HepG2 (cell line): Measurements from ENCODE around the gene RASSF4. TPM values are rescaled to one million over a fixed set of nuclear protein-coding genes. Genes with fewer than 3 reads are reported as not detected.
A peak's percentile ranks its signal among the peaks of the same experiment; 100 is the strongest.

Experiments used
- BRCA1 ChIP-seq: sonication (generic); formaldehyde crosslinking; IDR thresholded peaks from 2 replicates; pipeline ENCODE4 v1.4.0; 2020; ENCODE audit warnings: missing genetic modification reagents
- CEBPG ChIP-seq: IDR thresholded peaks from 2 replicates; pipeline ENCODE4 v1.6.1; 2016
- EHMT2 ChIP-seq: fragments of 200-600 bp; sonication (generic); IDR thresholded peaks from 2 replicates; pipeline ENCODE4 v1.7.0; 2017; ENCODE audit warnings: antibody characterized with exemption, low read depth, low read length, borderline replicate concordance
- MAZ ChIP-seq, 2 experiments: sonication (generic) in 1 of 2; formaldehyde crosslinking in 1 of 2; IDR thresholded peaks; 2 replicates each; pipeline versions ENCODE4 v1.5.0 to v1.6.1; 2012 to 2020; ENCODE audit warnings: low read depth in 2 of 2, mild to moderate bottlenecking in 2 of 2, borderline replicate concordance in 1 of 2, improper control_type of control experiment in 1 of 2, low read length in 1 of 2, missing genetic modification reagents in 1 of 2, moderate library complexity in 1 of 2
- SETDB1 ChIP-seq: sonication (generic); formaldehyde crosslinking; IDR thresholded peaks from 2 replicates; pipeline ENCODE4 v1.5.1; 2020; ENCODE audit warnings: missing genetic modification reagents, mild to moderate bottlenecking, borderline replicate concordance
- SNAPC5 ChIP-seq: sonication (generic); formaldehyde crosslinking; IDR thresholded peaks from 2 replicates; pipeline ENCODE4 v1.8.1; 2023; ENCODE audit warnings: mild to moderate bottlenecking, missing genetic modification reagents, borderline replicate concordance
- TARDBP ChIP-seq: sonication (generic); formaldehyde crosslinking; IDR thresholded peaks from 2 replicates; pipeline ENCODE4 v1.8.0; 2022; ENCODE audit warnings: mild to moderate bottlenecking, missing genetic modification reagents
- TEAD2 ChIP-seq: sonication (generic); formaldehyde crosslinking; IDR thresholded peaks from 2 replicates; pipeline ENCODE4 v1.9.0; 2021; ENCODE audit warnings: missing genetic modification reagents
- ZMAT3 ChIP-seq: sonication (generic); formaldehyde crosslinking; conservative IDR thresholded peaks from 2 replicates; pipeline ENCODE4 v1.7.0; 2021; ENCODE audit warnings: missing genetic modification reagents
- ZNF12 ChIP-seq: sonication (generic); formaldehyde crosslinking; IDR thresholded peaks from 2 replicates; pipeline ENCODE4 v1.5.0; 2020; ENCODE audit warnings: missing genetic modification reagents
- ZNF124 ChIP-seq: sonication (generic); formaldehyde crosslinking; IDR thresholded peaks from 2 replicates; pipeline ENCODE4 v1.4.0; 2020; ENCODE audit warnings: missing genetic modification reagents
- ZNF33A ChIP-seq: sonication (generic); formaldehyde crosslinking; IDR thresholded peaks from 2 replicates; pipeline ENCODE4 v1.5.1; 2020; ENCODE audit warnings: missing genetic modification reagents, mild to moderate bottlenecking, moderate library complexity, borderline replicate concordance
- ZNF44 ChIP-seq: sonication (generic); formaldehyde crosslinking; IDR thresholded peaks from 2 replicates; pipeline ENCODE4 v1.5.1; 2020; ENCODE audit warnings: mild to moderate bottlenecking, missing genetic modification reagents
- ZNF530 ChIP-seq: sonication (generic); formaldehyde crosslinking; IDR thresholded peaks from 2 replicates; pipeline ENCODE4 v1.5.0; 2020; ENCODE audit warnings: low read depth, mild to moderate bottlenecking, missing genetic modification reagents
- ZNF557 ChIP-seq: sonication (generic); formaldehyde crosslinking; IDR thresholded peaks from 2 replicates; pipeline ENCODE4 v1.4.0; 2020; ENCODE audit warnings: missing genetic modification reagents
- ZNF558 ChIP-seq: sonication (generic); formaldehyde crosslinking; IDR thresholded peaks from 2 replicates; pipeline ENCODE4 v1.9.0; 2022; ENCODE audit warnings: mild to moderate bottlenecking, missing genetic modification reagents, borderline replicate concordance
- ZNF580 ChIP-seq: IDR thresholded peaks from 2 replicates; pipeline ENCODE4 v1.6.1; 2016; ENCODE audit warnings: low read depth, borderline replicate concordance
- ZNF605 ChIP-seq: sonication (generic); formaldehyde crosslinking; IDR thresholded peaks from 2 replicates; pipeline ENCODE4 v1.8.0; 2022; ENCODE audit warnings: mild to moderate bottlenecking, missing genetic modification reagents
- ZNF639 ChIP-seq: conservative IDR thresholded peaks from 2 replicates; pipeline ENCODE4 v1.6.1; 2018; ENCODE audit warnings: missing genetic modification reagents
- ZNF687 ChIP-seq: sonication (generic); formaldehyde crosslinking; IDR thresholded peaks from 2 replicates; pipeline ENCODE4 v1.5.1; 2020; ENCODE audit warnings: mild to moderate bottlenecking, missing genetic modification reagents, moderate library complexity
- ZNF709 ChIP-seq: sonication (generic); formaldehyde crosslinking; IDR thresholded peaks from 2 replicates; pipeline ENCODE4 v1.5.0; 2020; ENCODE audit warnings: mild to moderate bottlenecking, missing genetic modification reagents
- polyA plus RNA-seq, 8 experiments: library from polyadenylated mRNA; depleted of rRNA in 3 of 8; stranded (reverse) in 7 of 8; unstranded in 1 of 8; fragments of >200 nt; fragmentation: Illumina TruSeq in 4 of 8; extraction: Trizol in 4 of 8; gene quantifications; 2 replicates each; pipeline versions ENCODE4 v1.2.1 to v1.2.3, GENCODE V29; 2011 to 2016; ENCODE audit warnings: low read depth in 4 of 8, missing spikeins in 1 of 8, mixed read lengths in 1 of 8; ENCODE audit not compliant: insufficient read depth in 1 of 8
- total RNA-seq, 5 experiments: library from RNA; depleted of rRNA; stranded (reverse); fragments of >200 nt; fragmentation: Illumina TruSeq; extraction: Trizol; gene quantifications; 2 replicates each; pipeline ENCODE4 v1.2.3, GENCODE V29; 2016; ENCODE audit warnings: low read depth in 1 of 5

RASSF4 gene
- total and polyA plus RNA-seq, 2 of the 13 experiments (the other 11 are each of a cell fraction or from before 2014, with no cell fraction given): 34.0 to 51.7 TPM

GRCh38 chr10:44976352-44977198, 17.0 kb downstream of the RASSF4 start (continued):
- no peak for TF ChIP-seq MAZ (IDR thresholded peaks at IDR 0.05; ENCODE audit: borderline replicate concordance, low read depth, low read length)
- TF ChIP-seq MAZ (CRISPR knock-in tag; IDR thresholded peaks at IDR 0.05; ENCODE audit: low read depth): peak; percentile 68
- TF ChIP-seq TARDBP (CRISPR knock-in tag): 0 out of 2 replicates have a peak, but pooled peaks have one; percentile 10
- TF ChIP-seq EHMT2: no peak
- TF ChIP-seq ZNF709 (CRISPR knock-in tag): peak; percentile 34; the same call in 1 of the 2 replicates
- TF ChIP-seq ZMAT3 (CRISPR knock-in tag): 0 out of 2 replicates have a peak, but pooled peaks have one; percentile 61
- TF ChIP-seq ZNF605 (CRISPR knock-in tag): peak; percentile 66; the same call in 1 of the 2 replicates
- TF ChIP-seq ZNF557 (CRISPR knock-in tag): no peak; the same call in 1 of the 2 replicates
- TF ChIP-seq ZNF33A (CRISPR knock-in tag): no peak
- 0 out of 2 replicates have a peak, but pooled peaks have one; percentile 8 for TF ChIP-seq TEAD2 (CRISPR knock-in tag)
- TF ChIP-seq ZNF12: no peak
- no peak for TF ChIP-seq ZNF530 (CRISPR knock-in tag)
- TF ChIP-seq ZNF580 (CRISPR knock-in tag): peak; percentile 52; the same call in 1 of the 2 replicates
- TF ChIP-seq SETDB1: 0 out of 2 replicates have a peak, but pooled peaks have one; percentile 21
- TF ChIP-seq ZNF44 (CRISPR knock-in tag): no peak
- TF ChIP-seq CEBPG (CRISPR knock-in tag): no peak; the same call in 1 of the 2 replicates
- TF ChIP-seq BRCA1 (CRISPR knock-in tag): no peak; the same call in 1 of the 2 replicates
- peak; percentile 59; the same call in 1 of the 2 replicates for TF ChIP-seq ZNF558
- 0 out of 2 replicates have a peak, but pooled peaks have one; percentile 48 for TF ChIP-seq ZNF639 (CRISPR knock-in tag)
- peak; percentile 51; the same call in 1 of the 2 replicates for TF ChIP-seq ZNF124 (CRISPR knock-in tag)
- TF ChIP-seq SNAPC5 (CRISPR knock-in tag): peak; percentile 69; the same call in 1 of the 2 replicates
- TF ChIP-seq ZNF687 (CRISPR knock-in tag): peak; percentile 10; the same call in 1 of the 2 replicates
